IgD-negative memory B cell (primary cell): ENCODE measurements around the gene CACNA1G. TPM values are rescaled to one million over a fixed set of nuclear protein-coding genes. Genes with fewer than 3 reads are reported as not detected.
A peak's percentile ranks its signal among the peaks of the same experiment; 100 is the strongest.

Source experiments
- H3K27ac Mint-ChIP-seq, 3 donors: one replicate each; pipeline ENCODE4 v1.8.0; 2020 to 2022; ENCODE audit warnings: mild to moderate bottlenecking in 3 of 3, mixed read lengths in 3 of 3, moderate library complexity in 1 of 3
- H3K27me3 Mint-ChIP-seq: one replicate; pipeline ENCODE4 v1.8.0; 2021; ENCODE audit warnings: mixed read lengths
- H3K36me3 Mint-ChIP-seq: one replicate; pipeline ENCODE4 v1.8.0; 2020; ENCODE audit warnings: mild to moderate bottlenecking, mixed read lengths
- H3K4me1 Mint-ChIP-seq, 3 donors: one replicate each; pipeline ENCODE4 v1.8.0; 2020 to 2022; ENCODE audit warnings: mixed read lengths in 3 of 3, mild to moderate bottlenecking in 1 of 3
- H3K4me3 Mint-ChIP-seq, 4 donors: one replicate each; pipeline ENCODE4 v1.8.0; 2020 to 2022; ENCODE audit warnings: mild to moderate bottlenecking in 4 of 4, mixed read lengths in 4 of 4, moderate library complexity in 3 of 4
- H3K9me3 Mint-ChIP-seq, 3 donors: one replicate each; pipeline ENCODE4 v1.8.0; 2020 to 2021; ENCODE audit warnings: mixed read lengths in 3 of 3, mild to moderate bottlenecking in 1 of 3
- polyA plus RNA-seq: library from polyadenylated mRNA; unstranded; fragments of 300-500 nt; fragmentation: Illumina TruSeq; gene quantifications from one replicate; pipeline ENCODE4 v1.2.3, GENCODE V29; 2021

CACNA1G gene
- polyA plus RNA-seq, 1 donor from 2014 or later = not detected

GRCh38 chr17:50608700-50609379 lies 48.3 kb downstream of the CACNA1G start:
- Mint-ChIP-seq H3K4me1 (no peaks in the 10 kb centered on the region), H3K36me3 (no peaks in the 10 kb centered on the region), H3K9me3 (no peaks in the 10 kb centered on the region), H3K27me3 (peaks cover 16% of the 10 kb centered on the region), H3K4me3 (no peak overlapping the region), H3K27ac (no peak overlapping the region)

GRCh38 chr17:50609380-50610074 lies 49.0 kb downstream of the CACNA1G start:
- H3K9me3 Mint-ChIP-seq = no peaks in the 10 kb centered on the region
- H3K27ac Mint-ChIP-seq = peak overlapping the region in 1 of 3 donors; percentile 9
- H3K4me1 Mint-ChIP-seq = peaks cover 0 to 4% (median 2%) of the 10 kb centered on the region in 3 donors
- H3K4me3 Mint-ChIP-seq = no peak overlapping the region
- H3K27me3 Mint-ChIP-seq = peaks cover 16% of the 10 kb centered on the region
- no peaks in the 10 kb centered on the region for H3K36me3 Mint-ChIP-seq

DNA sequence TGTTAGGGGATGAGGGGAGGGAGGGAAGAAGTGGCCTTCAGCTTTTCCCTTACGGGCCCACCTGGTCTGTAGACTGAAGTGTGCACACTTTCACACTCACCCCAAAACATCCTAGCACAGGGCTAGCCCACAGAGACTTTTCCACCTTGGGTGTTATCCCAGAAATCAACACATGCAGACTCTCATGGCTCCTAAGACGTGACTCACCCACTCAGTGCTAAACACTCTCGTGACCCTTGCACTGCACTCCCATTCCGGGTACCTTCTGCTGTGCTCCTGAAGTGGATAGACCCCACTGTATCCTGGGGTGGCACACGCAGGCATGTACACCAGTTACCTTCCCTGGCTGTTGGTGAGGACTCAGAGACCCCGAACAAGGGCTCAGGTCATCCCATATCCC lies 51.1 kb downstream of the CACNA1G start:
- Mint-ChIP-seq H3K4me3 (no peak overlapping the region), H3K9me3 (no peaks in the 10 kb centered on the region), H3K27ac (no peak overlapping the region), H3K36me3 (no peaks in the 10 kb centered on the region), H3K4me1 (peaks cover 0 to 4% (median 2%) of the 10 kb centered on the region in 3 donors), H3K27me3 (peaks cover 10% of the 10 kb centered on the region)

- no peaks in the 10 kb centered on the region for H3K9me3 Mint-ChIP-seq
- peaks cover 0 to 4% (median 2%) of the 10 kb centered on the region in 3 donors for H3K4me1 Mint-ChIP-seq
- no peak overlapping the region for H3K4me3 Mint-ChIP-seq
- peaks cover 10% of the 10 kb centered on the region for H3K27me3 Mint-ChIP-seq
- H3K36me3 Mint-ChIP-seq = no peaks in the 10 kb centered on the region
- peak overlapping the region in 1 of 3 donors; percentile 39 for H3K27ac Mint-ChIP-seq
Observed at GRCh38 chr17:50612281-50612680, 51.8 kb downstream of the CACNA1G start.

DNA sequence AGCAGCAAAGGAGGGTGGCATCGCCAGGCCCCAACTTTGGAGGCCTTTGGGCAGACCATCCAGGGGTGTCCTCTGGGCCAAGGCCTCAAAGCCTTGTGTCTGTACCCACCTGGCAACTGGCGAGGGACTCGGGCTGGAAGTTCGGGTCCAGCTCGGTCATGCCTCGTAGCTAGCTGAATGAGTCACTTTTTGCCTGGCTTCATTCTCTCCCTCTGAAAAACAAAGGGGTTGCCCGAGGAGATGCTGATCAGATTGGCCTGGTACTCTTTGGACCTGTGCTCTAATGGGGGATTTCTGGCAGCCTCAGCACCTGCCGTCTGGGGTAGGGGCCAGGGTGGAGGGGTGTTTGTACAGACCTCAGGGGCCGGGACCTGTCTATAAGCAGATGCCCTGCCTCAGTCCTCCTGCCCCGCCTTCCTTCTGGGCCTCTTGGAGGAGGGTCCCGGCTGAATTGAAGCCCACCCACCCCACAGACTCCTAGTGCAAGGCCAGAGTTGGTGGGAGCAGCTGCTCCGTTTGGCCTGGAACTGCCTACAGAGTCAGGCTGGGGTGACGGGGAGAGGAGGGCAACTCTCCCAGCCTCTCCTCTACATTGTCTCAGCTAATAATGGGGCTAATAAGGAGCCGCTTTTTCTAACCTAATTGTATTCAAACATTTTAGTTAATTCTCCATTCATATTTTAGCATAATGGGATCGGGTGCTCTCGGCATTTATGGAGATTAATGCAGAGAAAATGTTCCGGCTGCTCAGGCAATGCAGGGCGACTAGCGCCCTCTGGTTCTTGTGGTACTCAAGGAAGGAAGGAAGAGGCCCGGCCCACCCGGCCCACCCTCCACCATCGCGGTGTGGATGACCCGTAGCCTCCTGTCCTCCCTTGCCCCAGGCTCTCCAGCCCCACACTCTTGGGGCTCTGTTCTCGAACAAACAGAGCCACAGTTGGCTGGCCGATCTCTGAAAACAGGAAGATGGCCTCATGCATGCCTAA lies 52.8 kb downstream of the CACNA1G start:
- H3K36me3 Mint-ChIP-seq = no peaks in the 10 kb centered on the region
- no peaks in the 10 kb centered on the region for H3K9me3 Mint-ChIP-seq
- H3K4me3 Mint-ChIP-seq = peak overlapping the region in 1 of 4 donors; percentile 60
- H3K27ac Mint-ChIP-seq = peak overlapping the region in 1 of 3 donors; percentile 43
- H3K27me3 Mint-ChIP-seq = peaks cover 10% of the 10 kb centered on the region
- peaks cover 0 to 4% (median 2%) of the 10 kb centered on the region in 3 donors for H3K4me1 Mint-ChIP-seq

DNA sequence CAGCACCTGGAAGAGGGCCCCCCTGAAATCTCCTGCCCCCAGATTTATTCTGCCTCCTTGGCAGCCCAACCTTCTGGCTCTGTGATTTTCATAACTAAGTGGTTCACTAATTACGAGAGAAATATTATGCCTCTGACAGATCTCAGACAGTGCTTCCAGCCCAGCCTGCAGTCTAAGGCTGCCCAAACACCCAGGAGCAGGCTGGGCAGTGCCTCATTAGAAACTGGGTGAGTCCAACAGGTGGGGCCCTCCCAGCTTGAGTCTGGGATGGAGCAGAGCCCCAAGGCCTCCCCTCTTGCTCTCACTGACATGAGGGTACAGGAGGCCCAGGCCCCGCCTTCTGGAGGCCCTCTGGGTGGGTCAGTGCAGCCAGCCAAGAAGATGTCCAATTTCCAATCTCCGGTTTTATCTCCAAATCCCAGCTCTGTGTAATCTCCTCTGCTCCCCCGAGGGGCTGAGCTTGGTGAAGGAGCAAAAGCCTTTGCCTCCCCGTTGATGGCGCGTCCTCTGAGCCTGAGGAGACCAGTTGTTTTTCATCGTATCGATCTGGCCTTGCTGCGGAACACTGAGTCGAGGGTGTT lies 54.0 kb downstream of the CACNA1G start:
- no peak overlapping the region for H3K27ac Mint-ChIP-seq
- H3K4me1 Mint-ChIP-seq = peaks cover 0 to 4% (median 2%) of the 10 kb centered on the region in 3 donors
- peak overlapping the region in 1 of 4 donors; percentile 77 for H3K4me3 Mint-ChIP-seq
- H3K36me3 Mint-ChIP-seq = no peaks in the 10 kb centered on the region
- H3K9me3 Mint-ChIP-seq = no peaks in the 10 kb centered on the region
- H3K27me3 Mint-ChIP-seq = peaks cover 9% of the 10 kb centered on the region

GRCh38 chr17:50615828-50616227 lies 55.3 kb downstream of the CACNA1G start:
- Mint-ChIP-seq H3K27ac (no peak overlapping the region), H3K27me3 (peaks cover 9% of the 10 kb centered on the region), H3K36me3 (no peaks in the 10 kb centered on the region), H3K4me3 (peak overlapping the region in 1 of 4 donors; percentile 22), H3K9me3 (no peaks in the 10 kb centered on the region), H3K4me1 (peaks cover 0 to 4% (median 2%) of the 10 kb centered on the region in 3 donors)

DNA sequence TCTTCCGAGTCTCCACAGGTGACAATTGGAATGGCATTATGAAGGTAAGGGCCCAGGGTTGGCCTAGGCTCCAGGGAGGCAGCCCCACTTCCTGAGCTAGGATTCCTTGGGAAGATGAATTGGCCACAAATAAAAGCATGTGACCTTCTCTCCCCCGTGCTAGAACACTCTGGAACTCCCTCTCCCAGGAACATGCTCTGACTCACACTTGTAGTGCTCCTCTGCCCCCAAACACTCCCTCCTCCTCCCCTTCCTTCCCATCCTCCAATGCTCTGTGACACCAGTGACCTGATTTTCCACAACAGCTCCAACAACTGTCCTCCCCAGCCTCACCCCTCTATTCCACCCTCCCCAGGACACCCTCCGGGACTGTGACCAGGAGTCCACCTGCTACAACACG lies 57.8 kb downstream of the CACNA1G start:
- peaks cover 11% of the 10 kb centered on the region for H3K27me3 Mint-ChIP-seq
- H3K27ac Mint-ChIP-seq = no peak overlapping the region
- H3K4me1 Mint-ChIP-seq = peaks cover 0 to 4% (median 2%) of the 10 kb centered on the region in 3 donors
- no peaks in the 10 kb centered on the region for H3K36me3 Mint-ChIP-seq
- no peak overlapping the region for H3K4me3 Mint-ChIP-seq
- no peaks in the 10 kb centered on the region for H3K9me3 Mint-ChIP-seq

DNA sequence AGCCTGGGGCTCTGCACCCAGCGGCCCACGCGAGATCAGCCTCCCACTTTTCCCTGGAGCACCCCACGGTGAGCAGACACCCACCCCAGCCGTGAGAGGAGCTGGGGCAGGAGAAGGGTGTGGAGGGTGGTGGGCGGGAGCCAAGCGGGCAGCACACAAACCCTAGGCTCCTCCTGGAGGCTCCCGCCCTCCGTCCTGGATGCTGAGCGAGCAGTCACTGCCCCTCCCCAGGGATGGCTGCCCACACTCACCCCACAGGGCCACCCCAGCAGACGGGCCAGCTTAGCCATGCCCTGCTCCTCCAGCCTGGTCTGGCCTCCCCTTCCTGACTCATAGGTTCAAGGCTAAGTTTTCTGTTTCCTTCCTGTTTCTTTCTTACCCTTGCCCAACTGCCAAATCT lies 58.4 kb downstream of the CACNA1G start:
- Mint-ChIP-seq H3K27me3 (peaks cover 11% of the 10 kb centered on the region), H3K4me3 (no peak overlapping the region), H3K9me3 (no peaks in the 10 kb centered on the region)

DNA sequence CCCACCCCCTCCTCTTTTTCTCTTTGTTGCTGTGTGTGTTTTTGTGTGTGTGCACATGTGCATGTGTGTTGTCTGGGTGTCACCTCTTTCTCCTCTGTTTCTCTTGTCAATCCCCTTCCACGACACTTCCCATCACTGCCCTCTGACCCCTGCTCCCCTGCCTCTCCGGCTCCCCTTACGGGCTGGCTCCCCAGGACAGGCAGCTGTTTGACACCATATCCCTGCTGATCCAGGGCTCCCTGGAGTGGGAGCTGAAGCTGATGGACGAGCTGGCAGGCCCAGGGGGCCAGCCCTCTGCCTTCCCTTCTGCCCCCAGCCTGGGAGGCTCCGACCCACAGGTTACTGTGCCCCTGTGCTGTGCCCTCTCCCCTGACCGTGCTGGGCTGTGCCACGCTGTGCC lies 59.0 kb downstream of the CACNA1G start:
- no peak overlapping the region for H3K27ac Mint-ChIP-seq
- H3K27me3 Mint-ChIP-seq = peaks cover 11% of the 10 kb centered on the region

More for the DNA sequence above, 58.4 kb downstream of the CACNA1G start:
- no peak overlapping the region for H3K27ac Mint-ChIP-seq
- no peaks in the 10 kb centered on the region for H3K36me3 Mint-ChIP-seq
- H3K4me1 Mint-ChIP-seq = peaks cover 0 to 4% (median 2%) of the 10 kb centered on the region in 3 donors

DNA sequence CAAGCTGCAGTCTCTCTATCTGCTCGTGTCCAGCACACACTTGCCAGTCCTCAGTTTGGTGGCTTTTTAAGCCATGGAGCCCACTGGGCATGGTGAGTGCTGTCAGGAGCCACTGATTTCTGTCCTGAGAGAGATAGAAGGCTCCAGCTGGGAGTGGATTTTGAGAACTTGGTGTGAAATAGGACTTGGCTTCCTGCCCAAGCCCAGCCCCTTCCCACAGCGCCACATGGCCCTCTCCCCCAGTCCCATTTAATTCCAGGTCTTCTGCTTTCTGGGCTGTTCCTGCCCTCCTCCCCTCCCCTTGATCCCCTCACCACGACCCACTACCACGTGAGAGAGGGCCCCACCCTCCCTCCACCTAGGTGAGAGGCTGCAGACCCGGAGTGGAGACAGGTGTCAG lies 59.7 kb downstream of the CACNA1G start:
- Mint-ChIP-seq H3K27me3 (peaks cover 12% of the 10 kb centered on the region), H3K27ac (no peak overlapping the region), H3K4me1 (no peaks in the 10 kb centered on the region), H3K9me3 (no peaks in the 10 kb centered on the region), H3K4me3 (no peak overlapping the region), H3K36me3 (no peaks in the 10 kb centered on the region)

More for the DNA sequence above, 59.0 kb downstream of the CACNA1G start:
- H3K36me3 Mint-ChIP-seq = no peaks in the 10 kb centered on the region
- no peaks in the 10 kb centered on the region for H3K4me1 Mint-ChIP-seq
- no peak overlapping the region for H3K4me3 Mint-ChIP-seq
- no peaks in the 10 kb centered on the region for H3K9me3 Mint-ChIP-seq

GRCh38 chr17:50620858-50621257 lies 60.3 kb downstream of the CACNA1G start:
- no peaks in the 10 kb centered on the region for H3K36me3 Mint-ChIP-seq
- no peaks in the 10 kb centered on the region for H3K9me3 Mint-ChIP-seq
- no peak overlapping the region for H3K4me3 Mint-ChIP-seq
- H3K4me1 Mint-ChIP-seq = peaks cover 0 to 4% (median 0%) of the 10 kb centered on the region in 3 donors
- H3K27me3 Mint-ChIP-seq = peaks cover 18% of the 10 kb centered on the region
- H3K27ac Mint-ChIP-seq = no peak overlapping the region

DNA sequence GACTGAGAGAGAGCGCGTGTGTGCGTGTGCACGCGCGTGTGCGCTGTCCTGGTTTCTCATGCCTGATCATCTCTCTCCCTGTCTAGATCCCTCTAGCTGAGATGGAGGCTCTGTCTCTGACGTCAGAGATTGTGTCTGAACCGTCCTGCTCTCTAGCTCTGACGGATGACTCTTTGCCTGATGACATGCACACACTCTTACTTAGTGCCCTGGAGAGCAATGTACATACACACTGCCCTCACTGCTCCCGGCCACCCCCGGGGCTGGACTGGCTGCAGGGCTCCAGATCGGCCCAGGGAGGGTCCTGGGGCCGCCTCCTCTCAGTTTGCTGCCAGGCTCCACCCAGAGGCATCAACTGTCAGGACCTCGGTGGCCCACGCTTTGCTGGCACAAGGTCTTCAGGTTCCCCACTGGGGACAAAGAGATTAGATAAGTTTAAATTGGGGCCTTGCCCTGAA lies 61.1 kb downstream of the CACNA1G start:
- Mint-ChIP-seq H3K4me3 (no peak overlapping the region), H3K4me1 (peaks cover 0 to 4% (median 0%) of the 10 kb centered on the region in 3 donors), H3K27me3 (peaks cover 20% of the 10 kb centered on the region), H3K27ac (no peak overlapping the region), H3K9me3 (no peaks in the 10 kb centered on the region), H3K36me3 (no peaks in the 10 kb centered on the region)

DNA sequence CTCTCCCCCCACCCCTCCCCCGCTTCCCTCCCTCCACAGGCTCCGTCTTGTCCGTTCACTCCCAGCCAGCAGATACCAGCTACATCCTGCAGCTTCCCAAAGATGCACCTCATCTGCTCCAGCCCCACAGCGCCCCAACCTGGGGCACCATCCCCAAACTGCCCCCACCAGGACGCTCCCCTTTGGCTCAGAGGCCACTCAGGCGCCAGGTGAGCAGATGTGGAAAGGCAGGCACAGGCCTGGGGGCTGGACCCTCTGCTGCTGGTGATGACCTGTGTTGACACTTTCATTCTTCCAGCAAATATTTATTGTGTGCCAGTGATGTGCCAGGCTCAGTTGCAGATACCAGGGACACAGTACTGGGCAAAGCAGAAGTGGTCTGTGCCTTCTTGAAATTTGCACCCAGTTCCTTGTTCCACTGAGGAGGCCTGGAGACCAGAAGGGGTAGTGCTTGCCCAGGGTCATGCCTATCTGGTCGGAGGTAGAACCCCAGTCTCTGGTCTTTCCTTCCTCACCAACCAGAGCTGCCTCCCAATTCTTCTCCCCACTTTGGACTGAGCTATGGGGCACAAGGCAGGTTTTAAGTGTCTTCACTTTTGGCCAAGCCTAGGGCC lies 63.9 kb downstream of the CACNA1G start:
- no peak overlapping the region for H3K4me3 Mint-ChIP-seq
- no peaks in the 10 kb centered on the region for H3K36me3 Mint-ChIP-seq
- no peaks in the 10 kb centered on the region for H3K9me3 Mint-ChIP-seq
- peaks cover 31% of the 10 kb centered on the region for H3K27me3 Mint-ChIP-seq
- no peak overlapping the region for H3K27ac Mint-ChIP-seq
- peaks cover 0 to 4% (median 0%) of the 10 kb centered on the region in 3 donors for H3K4me1 Mint-ChIP-seq
